SK-MEL-5 (cell line): ENCODE data around the gene RAPGEF2. TPM values are rescaled to one million over a fixed set of nuclear protein-coding genes. Genes with fewer than 3 reads are reported as not detected.

Source experiments
- DNase-seq: peaks from one replicate; pipeline ENCODE4 v3.0.0-alpha.2; 2016; ENCODE audit warnings: low read depth, low spot score
- in situ Hi-C: cut with HindIII; loops from 2 replicates; pipeline ENCODE4 v1.10.0; 2016; ENCODE audit warnings: low sequenced_read_pairs, high pct_unique_total_duplicates, low pct_unique_long_range_greater_than_20kb
- total RNA-seq: library from RNA; depleted of rRNA; stranded (reverse); fragments of >200 nt; shearing (Covaris generic); gene quantifications from 2 replicates; pipeline ENCODE4 v1.2.3, GENCODE V29; 2014

RAPGEF2 gene
- total RNA-seq, 1 experiment from 2014 or later: 27.5 TPM

- in situ Hi-C loops: no loop called here
Measured at GRCh38 chr4:159272273-159273140, 169.6 kb downstream of the RAPGEF2 start.

GRCh38 chr4:159273141-159273438 lies 170.2 kb downstream of the RAPGEF2 start:
- in situ Hi-C loops: no loop called here
- peak; percentile 24 for DNase-seq

More at GRCh38 chr4:159272273-159273140, 169.6 kb downstream of the RAPGEF2 start:
- DNase-seq: no peak

GRCh38 chr4:159273841-159274240 lies 171.0 kb downstream of the RAPGEF2 start:
- in situ Hi-C loops: no loop called here
- DNase-seq: no peak

- in situ Hi-C loops: no loop called here
- no peak for DNase-seq
Measured at GRCh38 chr4:159278399-159278798, 175.5 kb downstream of the RAPGEF2 start.

- in situ Hi-C loops: no loop called here
- DNase-seq: no peak
Measured at GRCh38 chr4:159279084-159279483, 176.2 kb downstream of the RAPGEF2 start.

GRCh38 chr4:159280442-159281172 lies 177.7 kb downstream of the RAPGEF2 start:
- in situ Hi-C loops: no loop called here
- DNase-seq: no peak

GRCh38 chr4:159281771-159282170 lies 178.9 kb downstream of the RAPGEF2 start:
- in situ Hi-C loops: no loop called here
- no peak for DNase-seq

- DNase-seq: no peak
- in situ Hi-C loops: no loop called here
Measured at GRCh38 chr4:159282329-159282728, 179.4 kb downstream of the RAPGEF2 start.

GRCh38 chr4:159282944-159283343 lies 180.1 kb downstream of the RAPGEF2 start:
- no peak for DNase-seq
- in situ Hi-C loops: no loop called here

GRCh38 chr4:159283696-159284095 lies 180.8 kb downstream of the RAPGEF2 start:
- in situ Hi-C loops: no loop called here
- no peak for DNase-seq

GRCh38 chr4:159284113-159284512 lies 181.2 kb downstream of the RAPGEF2 start:
- in situ Hi-C loops: no loop called here

GRCh38 chr4:159284733-159285132 lies 181.9 kb downstream of the RAPGEF2 start:
- in situ Hi-C loops: no loop called here
- no peak for DNase-seq

More at GRCh38 chr4:159284113-159284512, 181.2 kb downstream of the RAPGEF2 start:
- no peak for DNase-seq

- in situ Hi-C loops: no loop called here
Measured at GRCh38 chr4:159287767-159288166, 184.9 kb downstream of the RAPGEF2 start.

GRCh38 chr4:159289682-159290081 lies 186.8 kb downstream of the RAPGEF2 start:
- no peak for DNase-seq
- in situ Hi-C loops: no loop called here

More at GRCh38 chr4:159287767-159288166, 184.9 kb downstream of the RAPGEF2 start:
- DNase-seq: no peak

- no peak for DNase-seq
- in situ Hi-C loops: no loop called here
Measured at GRCh38 chr4:159290321-159291030, 187.6 kb downstream of the RAPGEF2 start.

- in situ Hi-C loops: no loop called here
- DNase-seq: no peak
Measured at GRCh38 chr4:159291176-159291575, 188.3 kb downstream of the RAPGEF2 start.

- DNase-seq: no peak
- in situ Hi-C loops: no loop called here
Measured at GRCh38 chr4:159292137-159292896, 189.4 kb downstream of the RAPGEF2 start.
